Stomach (tissue), 4 donors: ENCODE results near the gene MRPL58.

ENCODE experiments used
- CTCF ChIP-seq, 7 experiments: fragments of 450-650 bp in 4 of 7; fragments of 200-600 bp in 3 of 7; sonication (generic) in 3 of 7; IDR thresholded peaks; one replicate each; pipeline ENCODE4 v1.5.1; 2016 to 2019; ENCODE audit warnings: antibody characterized with exemption in 7 of 7, control low read depth in 2 of 7, mild to moderate bottlenecking in 1 of 7
- EP300 ChIP-seq: sonication (generic); formaldehyde crosslinking; IDR thresholded peaks from one replicate; pipeline ENCODE4 v1.6.1; 2017; ENCODE audit warnings: antibody characterized with exemption
- POLR2A ChIP-seq, 4 donors: fragments of 450-650 bp; IDR thresholded peaks; one replicate each; pipeline ENCODE4 v1.6.1; 2016; ENCODE audit warnings: antibody characterized with exemption in 4 of 4, control low read depth in 2 of 4, mild to moderate bottlenecking in 1 of 4, moderate library complexity in 1 of 4
- POLR2AphosphoS5 ChIP-seq, 3 donors: sonication (generic); formaldehyde crosslinking; IDR thresholded peaks; one replicate each; pipeline ENCODE4 v1.6.1; 2016; ENCODE audit warnings: antibody characterized with exemption in 3 of 3

GRCh38 chr17:74999523-74999922 is 12.9 kb upstream of the MRPL58 start:
- TF ChIP-seq POLR2AphosphoS5 (IDR thresholded peaks at IDR 0.05): no peak
- TF ChIP-seq CTCF (IDR thresholded peaks at IDR 0.05): no peak
- TF ChIP-seq EP300: no peak
- TF ChIP-seq POLR2A (IDR thresholded peaks at IDR 0.05): no peak
